Fibroblast of skin of abdomen (primary cell): ENCODE results near the gene ADI1.
"Not testable (repeated sequence)": the region's sequence is repeated elsewhere in the genome, so short reads cannot be mapped to it uniquely, and the experiment has no call there.

Source experiments
- DNase-seq: peaks from one replicate; pipeline ENCODE4 v3.0.0-alpha.2; 2013

Gene ADI1

DNA sequence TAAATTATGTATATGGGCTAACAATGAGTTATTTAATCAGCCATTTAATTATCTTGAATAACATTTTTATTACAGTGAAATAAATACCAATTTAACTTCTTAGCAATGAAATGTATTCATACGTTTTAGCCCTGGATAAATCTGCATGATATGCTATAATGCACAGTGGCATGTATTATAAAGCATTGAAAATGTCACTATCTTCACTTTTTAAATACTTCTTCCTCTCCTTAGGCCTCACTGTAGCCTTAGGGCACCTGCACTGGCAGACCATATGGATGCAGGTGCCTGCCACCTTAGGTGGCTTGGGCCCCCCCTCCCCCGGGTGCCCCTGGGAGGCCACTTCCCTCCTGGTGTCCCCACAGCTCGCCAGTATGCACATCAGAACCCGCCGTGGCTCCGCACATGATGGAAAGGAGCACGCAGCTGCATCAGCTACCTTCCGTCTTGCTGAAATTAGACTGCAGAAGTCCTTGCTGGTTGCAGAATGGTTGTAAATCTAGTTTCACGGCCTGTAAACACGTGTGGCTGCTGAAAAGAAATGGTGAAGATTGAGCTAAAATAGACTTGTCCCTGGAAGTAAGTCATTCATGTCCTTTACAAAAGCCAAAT lies 56.7 kb downstream of the ADI1 start:
- DNase-seq: no peak

- peak; percentile 55 for DNase-seq
Observed at GRCh38 chr2:3461801-3462492, 57.4 kb downstream of the ADI1 start.

DNA sequence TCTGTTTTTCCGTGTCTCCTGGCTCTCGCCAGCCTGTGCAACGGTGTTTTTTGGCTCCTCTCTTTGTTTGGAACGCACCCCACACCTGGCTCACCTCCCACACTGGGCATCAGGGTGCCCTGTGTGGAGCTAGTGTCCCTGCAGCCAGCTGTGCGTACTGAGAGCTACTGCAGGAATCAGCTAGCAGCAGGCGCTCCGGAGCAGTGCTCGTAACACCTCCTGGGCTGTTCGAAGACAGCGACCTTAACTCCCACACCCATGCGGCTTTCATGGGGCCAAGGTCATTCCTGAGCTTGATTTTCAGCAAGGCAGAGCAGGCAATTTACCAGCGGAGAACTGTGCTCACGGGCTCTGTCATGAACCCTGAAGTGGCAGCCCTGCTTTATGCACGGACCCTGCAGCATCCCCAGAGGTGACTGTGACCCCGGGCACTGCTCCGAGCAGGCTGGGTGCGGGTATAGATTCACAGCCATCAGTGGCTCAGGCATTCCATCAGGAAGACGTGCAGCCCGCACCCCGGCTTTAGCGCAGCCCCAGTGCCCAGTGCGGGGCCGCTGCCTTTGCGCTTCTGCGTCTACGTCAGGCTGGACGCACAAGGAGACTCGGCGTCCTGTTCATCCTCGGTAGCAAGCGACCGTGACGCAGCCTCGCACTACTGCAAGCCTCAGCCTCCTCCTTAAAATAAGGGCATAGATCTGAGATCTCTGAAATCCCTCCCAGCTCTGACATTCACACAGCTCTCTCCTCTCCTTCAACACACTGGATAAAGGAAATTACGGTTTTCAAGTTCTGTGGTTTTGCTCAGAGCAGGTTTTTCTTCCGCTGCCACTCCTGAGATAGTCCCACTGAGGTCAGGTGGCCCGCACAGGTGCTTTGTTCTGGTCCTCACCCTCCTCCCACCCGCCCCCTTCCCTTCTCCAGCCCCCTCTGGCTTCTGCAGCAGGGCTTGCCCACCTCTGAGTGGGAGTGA lies 58.2 kb downstream of the ADI1 start:
- no peak for DNase-seq

DNA sequence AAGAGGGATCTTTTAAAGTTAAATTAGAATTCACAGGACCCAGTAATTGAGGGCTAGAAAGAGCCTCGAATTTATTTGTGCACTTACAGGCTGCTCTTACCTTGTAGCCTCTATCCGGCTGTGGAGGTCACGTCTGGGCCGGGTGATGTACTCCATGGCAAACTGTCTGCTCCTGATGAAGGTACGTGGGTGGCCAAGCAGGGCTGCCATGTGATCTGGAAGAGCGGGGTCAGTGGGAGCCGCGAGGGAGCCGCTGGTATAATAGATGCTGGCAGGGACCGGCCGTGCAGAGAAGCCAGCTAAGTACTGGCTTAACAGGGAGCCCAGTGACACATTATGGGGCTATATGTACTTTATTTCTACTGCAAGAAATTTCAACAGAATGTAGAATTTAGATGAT lies 59.2 kb downstream of the ADI1 start:
- no peak for DNase-seq

- no peak for DNase-seq
Observed at GRCh38 chr2:3459185-3460015, 59.9 kb downstream of the ADI1 start.

- no peak for DNase-seq
Observed at GRCh38 chr2:3458396-3459184, 60.7 kb downstream of the ADI1 start.

GRCh38 chr2:3457524-3458395 lies 61.6 kb downstream of the ADI1 start:
- DNase-seq: no peak

GRCh38 chr2:3456125-3456524 lies 63.2 kb downstream of the ADI1 start:
- DNase-seq: no peak

GRCh38 chr2:3454802-3455201 lies 64.5 kb downstream of the ADI1 start:
- no peak for DNase-seq

- DNase-seq: not testable (repeated sequence)
Observed at GRCh38 chr2:3454005-3454404, 65.3 kb downstream of the ADI1 start.

DNA sequence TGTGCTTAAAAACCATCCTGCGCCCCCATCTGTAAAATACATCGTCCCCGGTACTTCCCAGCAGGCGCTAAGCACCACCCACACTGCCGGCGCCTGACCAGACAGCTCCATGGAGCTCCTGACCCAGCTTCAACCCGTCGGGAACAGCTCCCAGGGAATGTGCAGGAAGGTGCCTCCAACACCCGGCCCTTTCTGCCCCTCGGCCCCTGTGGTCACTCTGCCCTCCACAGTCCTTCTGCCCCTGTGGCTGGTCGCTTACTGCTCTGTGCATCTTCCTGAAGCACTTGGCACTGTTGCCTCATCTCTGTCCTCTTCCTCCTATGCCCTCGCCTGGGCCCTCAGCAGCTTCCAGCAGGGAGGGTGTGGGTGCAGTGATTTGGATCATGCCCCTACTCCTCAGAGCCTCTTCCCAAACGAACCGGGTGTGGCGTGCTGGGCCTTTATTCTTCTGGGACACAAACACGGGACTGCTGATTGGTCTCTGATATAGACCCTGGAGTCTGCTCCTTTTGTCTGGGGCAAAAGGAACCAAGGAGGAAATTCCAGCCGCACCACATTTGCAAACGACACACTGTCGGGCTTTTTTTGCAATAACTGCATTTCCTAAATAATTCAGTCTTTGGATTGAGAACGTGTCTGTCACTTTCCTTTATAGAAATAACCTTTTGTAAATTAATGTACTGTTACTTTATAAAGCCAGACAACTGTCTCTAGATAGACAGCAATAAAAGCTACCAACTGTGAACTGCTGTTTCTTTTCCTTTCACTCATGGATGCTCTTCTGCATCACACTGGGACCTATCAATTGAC lies 65.9 kb downstream of the ADI1 start:
- DNase-seq: no peak

- no peak for DNase-seq
Observed at GRCh38 chr2:3451926-3452671, 67.2 kb downstream of the ADI1 start.

DNA sequence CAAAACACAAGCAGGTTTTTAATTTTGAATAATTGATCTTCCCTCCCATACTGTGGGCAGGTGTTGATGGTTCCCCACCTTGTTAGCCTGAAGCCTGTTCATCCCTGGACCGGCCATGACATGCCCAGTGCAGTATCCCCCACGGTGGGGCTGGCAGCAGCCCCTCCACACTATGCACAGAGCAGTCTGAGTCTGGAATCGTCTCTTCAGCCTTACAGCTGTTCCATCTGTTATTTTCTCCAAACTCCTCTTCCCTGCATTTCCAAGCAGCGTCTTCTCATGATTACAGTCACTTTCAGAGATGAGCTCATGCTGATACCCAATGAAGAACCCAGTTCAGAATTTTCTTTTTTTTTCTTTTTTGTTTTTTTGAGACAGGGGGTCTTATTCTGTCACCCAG lies 68.2 kb downstream of the ADI1 start:
- DNase-seq: no peak

- no peak for DNase-seq
Observed at GRCh38 chr2:3450385-3451010, 68.8 kb downstream of the ADI1 start.

DNA sequence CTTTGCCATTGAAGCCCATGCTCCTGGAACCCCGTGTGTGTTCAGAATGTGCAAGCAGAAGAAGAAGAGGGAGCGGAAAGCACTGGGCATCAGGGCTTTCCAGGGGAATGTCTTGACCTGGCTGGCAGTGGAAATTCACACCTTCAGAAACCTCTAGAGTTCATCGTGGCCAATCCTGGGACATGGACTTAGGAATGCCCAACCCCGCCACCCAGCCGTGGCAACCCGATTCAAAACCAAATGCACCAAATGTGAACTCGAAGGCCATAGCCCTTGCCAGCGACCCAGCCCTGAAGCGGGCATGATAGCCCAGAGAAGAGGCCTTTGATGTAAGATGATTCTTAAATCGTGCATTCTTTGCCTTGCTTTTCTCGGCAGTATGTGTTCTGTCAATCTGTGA lies 69.4 kb downstream of the ADI1 start:
- DNase-seq: no peak

DNA sequence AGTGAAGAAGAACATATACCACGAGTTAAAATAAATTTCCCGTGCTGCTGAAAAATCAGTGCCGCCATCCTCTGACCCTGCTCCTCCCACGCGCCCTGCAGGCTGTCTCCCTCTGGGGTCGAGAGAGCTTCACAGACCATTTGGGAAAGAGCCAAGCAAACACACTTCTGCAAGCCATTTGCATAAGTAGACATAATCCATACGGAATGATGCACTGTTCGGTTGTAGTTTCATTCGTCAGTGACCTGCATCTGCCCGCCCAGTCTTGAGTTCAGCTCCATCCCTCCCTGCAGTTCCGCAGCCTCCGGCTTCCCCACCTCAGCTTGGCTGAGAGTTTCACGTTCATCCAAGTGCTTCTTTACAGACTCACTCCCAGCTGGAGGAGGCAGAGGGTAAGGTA lies 70.2 kb downstream of the ADI1 start:
- peak; percentile 53 for DNase-seq

GRCh38 chr2:3448441-3448911 lies 70.9 kb downstream of the ADI1 start:
- DNase-seq: peak; percentile 19

GRCh38 chr2:3447789-3448317 lies 71.5 kb downstream of the ADI1 start:
- no peak for DNase-seq
